NOMO-1 treated with DMSO at 0.1 percent for 48 hours (cell line): ENCODE data around the gene LRP5.

Source experiments
- DNase-seq: peaks from one replicate; lab custom pipeline; 2025; ENCODE audit not compliant: unreplicated experiment; lab: John Stamatoyannopoulos, UW

Gene LRP5

DNA sequence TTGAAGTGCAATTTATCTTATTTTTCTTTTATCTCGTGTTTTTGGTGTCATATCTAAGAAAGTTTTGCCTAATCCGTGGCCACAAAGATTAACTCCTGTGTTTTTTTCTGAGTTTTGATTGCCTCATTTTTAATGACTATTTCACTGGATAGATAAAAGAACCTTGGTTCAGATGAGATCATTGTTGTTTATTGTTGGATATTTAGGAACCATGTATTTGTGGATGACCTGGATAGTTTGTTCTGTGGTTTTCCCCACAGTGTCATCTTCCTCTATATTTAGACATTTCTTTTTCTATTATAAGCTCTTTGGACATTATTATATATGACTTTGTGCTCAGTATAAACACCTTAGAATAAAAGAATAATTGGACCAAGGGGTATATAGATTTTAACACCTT is 185.4 kb downstream of the LRP5 start:
- DNase-seq = no peak

DNA sequence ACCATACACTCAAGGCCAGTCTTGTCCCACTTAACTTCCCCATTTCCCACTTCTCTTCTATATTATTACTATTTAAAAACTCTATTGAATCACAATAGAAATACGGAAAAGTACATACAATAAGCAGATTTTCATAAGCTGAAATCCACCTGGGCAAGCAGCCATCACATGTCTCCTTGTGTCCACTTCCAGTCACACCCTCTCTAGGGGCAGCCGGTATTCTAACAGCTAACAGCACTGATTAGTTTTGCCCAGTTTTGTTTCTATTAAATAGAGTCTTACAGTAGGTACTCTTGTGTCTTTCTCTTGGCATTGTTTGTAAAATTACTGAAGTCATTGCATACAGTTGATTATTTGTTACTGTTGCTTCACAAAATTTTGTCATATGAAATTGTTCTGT is 185.9 kb downstream of the LRP5 start:
- no peak for DNase-seq
